ENCODE data around the gene ARHGEF39. TPM values are rescaled to one million over a fixed set of nuclear protein-coding genes. Genes with fewer than 3 reads are reported as not detected.

ARHGEF39 gene
- total RNA-seq, 1 donor: 0.36 TPM

GRCh38 chr9:35703906-35704672, 39.1 kb upstream of the ARHGEF39 start:
- Histone ChIP-seq H3K9me3 (ENCODE audit: low read depth, low read length) (no peaks in the 10 kb centered on the region), H3K4me1 (ENCODE audit: insufficient read depth, low read length) (no peaks in the 10 kb centered on the region), H3K4me2 (ENCODE audit: insufficient read depth, low read length) (no peak overlapping the region), H3K79me2 (ENCODE audit: insufficient read depth, low read length) (peaks cover 38% of the 10 kb centered on the region), H3K27me3 (ENCODE audit: insufficient read depth, low read length) (no peaks in the 10 kb centered on the region), H4K20me1 (ENCODE audit: insufficient read depth, low read length) (peaks cover 38% of the 10 kb centered on the region), H3K4me3 (ENCODE audit: insufficient read depth, low read length) (no peak overlapping the region), H2AFZ (ENCODE audit: low read length) (no peak overlapping the region), H3K27ac (ENCODE audit: low read depth, low read length) (no peak overlapping the region), H3K36me3 (ENCODE audit: insufficient read depth, low read length) (peaks cover 99% of the 10 kb centered on the region)
- TF ChIP-seq CTCF (IDR thresholded peaks at IDR 0.05; ENCODE audit: extremely low read depth, low read depth, low read length): no peak
- peak; percentile 42 for DNase-seq (ENCODE audit: insufficient read length, low spot score, missing footprints)

GRCh38 chr9:35702696-35703095, 37.7 kb upstream of the ARHGEF39 start:
- Histone ChIP-seq H3K27me3 (ENCODE audit: insufficient read depth, low read length) (no peaks in the 10 kb centered on the region), H3K4me1 (ENCODE audit: insufficient read depth, low read length) (no peaks in the 10 kb centered on the region), H3K36me3 (ENCODE audit: insufficient read depth, low read length) (peaks cover 99% of the 10 kb centered on the region), H3K4me2 (ENCODE audit: insufficient read depth, low read length) (no peak overlapping the region), H2AFZ (ENCODE audit: low read length) (no peak overlapping the region), H3K9me3 (ENCODE audit: low read depth, low read length) (no peaks in the 10 kb centered on the region), H3K27ac (ENCODE audit: low read depth, low read length) (no peak overlapping the region), H3K79me2 (ENCODE audit: insufficient read depth, low read length) (peaks cover 35% of the 10 kb centered on the region), H3K4me3 (ENCODE audit: insufficient read depth, low read length) (no peak overlapping the region), H4K20me1 (ENCODE audit: insufficient read depth, low read length) (peaks cover 44% of the 10 kb centered on the region)
- no peak for DNase-seq (ENCODE audit: insufficient read length, low spot score, missing footprints)
- TF ChIP-seq CTCF (IDR thresholded peaks at IDR 0.05; ENCODE audit: extremely low read depth, low read depth, low read length): no peak

DNA sequence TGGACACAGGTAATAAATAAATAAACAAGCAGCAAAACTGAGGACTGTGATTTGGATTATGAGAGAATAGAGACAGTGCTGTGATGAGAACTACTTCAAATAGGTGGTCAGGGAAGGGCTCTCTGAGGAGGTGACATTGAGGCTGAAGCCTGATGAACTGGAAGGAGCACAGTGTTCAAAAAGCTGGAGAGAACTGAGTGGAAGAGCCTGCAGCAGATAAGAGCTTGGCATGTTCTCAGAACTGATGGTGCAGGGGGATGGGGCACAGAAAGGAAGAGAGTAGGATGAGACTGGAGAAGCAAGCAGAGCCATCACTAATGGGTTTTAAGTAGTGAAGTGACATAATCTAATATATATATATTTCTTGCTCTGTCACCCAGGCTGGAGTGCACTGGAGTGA, 35.9 kb upstream of the ARHGEF39 start:
- Histone ChIP-seq H2AFZ (ENCODE audit: low read length) (no peak overlapping the region), H3K4me2 (ENCODE audit: insufficient read depth, low read length) (no peak overlapping the region), H3K4me1 (ENCODE audit: insufficient read depth, low read length) (peaks cover 4% of the 10 kb centered on the region), H3K27ac (ENCODE audit: low read depth, low read length) (no peak overlapping the region), H3K79me2 (ENCODE audit: insufficient read depth, low read length) (peaks cover 22% of the 10 kb centered on the region), H3K4me3 (ENCODE audit: insufficient read depth, low read length) (no peak overlapping the region), H3K36me3 (ENCODE audit: insufficient read depth, low read length) (peaks cover 99% of the 10 kb centered on the region), H3K27me3 (ENCODE audit: insufficient read depth, low read length) (no peaks in the 10 kb centered on the region), H3K9me3 (ENCODE audit: low read depth, low read length) (no peaks in the 10 kb centered on the region), H4K20me1 (ENCODE audit: insufficient read depth, low read length) (peaks cover 53% of the 10 kb centered on the region)
- DNase-seq (ENCODE audit: insufficient read length, low spot score, missing footprints): no peak
- TF ChIP-seq CTCF (IDR thresholded peaks at IDR 0.05; ENCODE audit: extremely low read depth, low read depth, low read length): no peak

DNA sequence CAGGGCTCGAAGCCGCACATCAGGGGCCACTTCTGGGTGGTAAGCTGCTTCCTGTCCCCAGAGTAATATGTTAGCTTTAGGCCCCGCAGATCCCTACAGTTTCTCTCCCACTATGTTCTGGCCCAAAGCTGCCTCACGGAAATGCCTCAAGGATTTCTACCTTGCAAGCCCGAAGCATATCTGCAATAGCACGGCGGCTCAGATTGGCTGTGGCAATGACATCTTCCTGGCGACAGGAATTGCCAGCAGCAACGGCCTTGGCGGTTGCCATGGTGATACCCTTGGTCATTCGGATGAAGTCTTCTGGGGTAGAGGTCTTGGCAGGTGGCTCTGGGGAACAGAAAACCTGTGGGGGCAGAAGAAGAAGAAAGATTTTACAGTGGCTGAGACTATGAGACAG, 35.0 kb upstream of the ARHGEF39 start:
- H3K27me3 ChIP-seq (ENCODE audit: insufficient read depth, low read length): no peaks in the 10 kb centered on the region
- peaks cover 18% of the 10 kb centered on the region for H3K79me2 ChIP-seq (ENCODE audit: insufficient read depth, low read length)
- no peak overlapping the region for H3K4me2 ChIP-seq (ENCODE audit: insufficient read depth, low read length)
- no peak overlapping the region for H2AFZ ChIP-seq (ENCODE audit: low read length)
- H3K4me1 ChIP-seq (ENCODE audit: insufficient read depth, low read length): peaks cover 9% of the 10 kb centered on the region
- DNase-seq (ENCODE audit: insufficient read length, low spot score, missing footprints): peak; percentile 43
- no peak for TF ChIP-seq CTCF (IDR thresholded peaks at IDR 0.05; ENCODE audit: extremely low read depth, low read depth, low read length)
- no peak overlapping the region for H3K4me3 ChIP-seq (ENCODE audit: insufficient read depth, low read length)
- H3K27ac ChIP-seq (ENCODE audit: low read depth, low read length): peak overlapping the region; percentile 5
- peaks cover 95% of the 10 kb centered on the region for H3K36me3 ChIP-seq (ENCODE audit: insufficient read depth, low read length)
- H4K20me1 ChIP-seq (ENCODE audit: insufficient read depth, low read length): peaks cover 52% of the 10 kb centered on the region
- no peaks in the 10 kb centered on the region for H3K9me3 ChIP-seq (ENCODE audit: low read depth, low read length)
